ENCODE data around the gene ATP6V1A. TPM values are rescaled to one million over a fixed set of nuclear protein-coding genes. Genes with fewer than 3 reads are reported as not detected.

The ATP6V1A gene
- total RNA-seq, 4 donors from 2014 or later = 23.4 to 43.6 (median 28.7) TPM

DNA sequence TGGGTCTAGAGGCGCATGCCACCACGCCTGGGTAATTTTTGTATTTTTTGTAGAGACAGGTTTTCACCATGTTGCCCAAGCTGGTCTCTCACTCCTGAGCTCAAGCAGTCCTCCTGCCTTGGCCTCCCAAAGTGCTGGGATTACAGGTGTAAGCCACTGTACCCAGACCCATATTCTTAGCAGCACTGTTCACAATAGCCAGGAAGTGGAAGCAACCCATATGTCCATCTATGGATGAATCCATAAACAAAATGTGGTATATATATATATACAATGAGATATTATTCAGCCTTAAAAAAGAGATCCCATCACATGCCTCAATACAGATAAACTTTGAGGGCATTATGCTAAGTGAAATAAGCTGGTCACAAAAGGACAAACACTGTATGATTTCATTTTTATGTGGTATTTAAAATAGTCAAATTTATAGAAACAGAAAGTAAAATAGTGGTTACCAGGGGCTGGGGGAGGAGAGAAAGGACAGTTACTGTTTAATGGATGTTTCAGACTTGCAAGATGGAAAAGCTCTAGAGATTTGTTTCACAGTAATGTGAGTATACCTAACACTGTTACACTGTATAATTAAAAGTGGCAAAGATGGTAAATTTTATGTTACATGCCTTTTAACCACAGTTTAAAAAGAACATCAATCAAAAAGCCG, 56.1 kb downstream of the ATP6V1A start:
- Histone ChIP-seq H3K27me3 (no peaks in the 10 kb centered on the region), H3K4me3 (no peak overlapping the region), H3K4me1 (no peaks in the 10 kb centered on the region), H3K9me3 (no peaks in the 10 kb centered on the region), H3K36me3 (peaks cover 0 to 92% (median 0%) of the 10 kb centered on the region in 3 donors), H3K27ac (no peak overlapping the region)
- TF ChIP-seq, protein P1, sequence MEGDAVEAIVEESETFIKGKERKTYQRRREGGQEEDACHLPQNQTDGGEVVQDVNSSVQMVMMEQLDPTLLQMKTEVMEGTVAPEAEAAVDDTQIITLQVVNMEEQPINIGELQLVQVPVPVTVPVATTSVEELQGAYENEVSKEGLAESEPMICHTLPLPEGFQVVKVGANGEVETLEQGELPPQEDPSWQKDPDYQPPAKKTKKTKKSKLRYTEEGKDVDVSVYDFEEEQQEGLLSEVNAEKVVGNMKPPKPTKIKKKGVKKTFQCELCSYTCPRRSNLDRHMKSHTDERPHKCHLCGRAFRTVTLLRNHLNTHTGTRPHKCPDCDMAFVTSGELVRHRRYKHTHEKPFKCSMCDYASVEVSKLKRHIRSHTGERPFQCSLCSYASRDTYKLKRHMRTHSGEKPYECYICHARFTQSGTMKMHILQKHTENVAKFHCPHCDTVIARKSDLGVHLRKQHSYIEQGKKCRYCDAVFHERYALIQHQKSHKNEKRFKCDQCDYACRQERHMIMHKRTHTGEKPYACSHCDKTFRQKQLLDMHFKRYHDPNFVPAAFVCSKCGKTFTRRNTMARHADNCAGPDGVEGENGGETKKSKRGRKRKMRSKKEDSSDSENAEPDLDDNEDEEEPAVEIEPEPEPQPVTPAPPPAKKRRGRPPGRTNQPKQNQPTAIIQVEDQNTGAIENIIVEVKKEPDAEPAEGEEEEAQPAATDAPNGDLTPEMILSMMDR (IDR thresholded peaks at IDR 0.05) = no peak
- TF ChIP-seq POLR2A (IDR thresholded peaks at IDR 0.05) = no peak
- no peak for DNase-seq

DNA sequence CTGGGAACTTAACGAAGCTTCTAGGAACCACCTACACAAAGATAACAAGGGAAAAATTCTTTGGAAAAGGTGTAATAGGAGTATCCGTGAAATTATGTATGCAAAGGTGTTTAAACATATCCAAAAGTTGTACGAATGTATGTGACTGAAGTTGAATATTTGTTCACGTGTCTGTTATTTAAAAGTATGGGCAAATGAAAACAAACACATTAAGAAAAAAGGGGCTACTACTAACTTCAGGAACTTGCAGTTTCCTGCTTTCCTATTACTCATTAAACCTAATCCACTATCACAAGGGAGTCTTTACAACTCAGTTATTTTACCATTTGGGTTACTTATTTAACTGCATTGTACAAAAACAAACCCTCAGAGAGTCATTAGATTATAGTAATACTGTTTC, 57.8 kb downstream of the ATP6V1A start:
- H3K4me1 ChIP-seq = no peaks in the 10 kb centered on the region
- no peaks in the 10 kb centered on the region for H3K9me3 ChIP-seq
- H3K27me3 ChIP-seq = no peaks in the 10 kb centered on the region
- H3K27ac ChIP-seq = no peak overlapping the region
- no peak overlapping the region for H3K4me3 ChIP-seq
- H3K36me3 ChIP-seq = peaks cover 0 to 90% (median 0%) of the 10 kb centered on the region in 3 donors
- no peak for DNase-seq
- TF ChIP-seq, protein P1 (IDR thresholded peaks at IDR 0.05) = no peak
- TF ChIP-seq POLR2A (IDR thresholded peaks at IDR 0.05) = no peak

- no peak for TF ChIP-seq POLR2A (IDR thresholded peaks at IDR 0.05)
- TF ChIP-seq, protein P1 (IDR thresholded peaks at IDR 0.05) = no peak
- no peak for DNase-seq
- Histone ChIP-seq H3K36me3 (peaks cover 0 to 90% (median 0%) of the 10 kb centered on the region in 3 donors), H3K27ac (no peak overlapping the region), H3K9me3 (no peaks in the 10 kb centered on the region), H3K4me3 (no peak overlapping the region), H3K27me3 (no peaks in the 10 kb centered on the region), H3K4me1 (no peaks in the 10 kb centered on the region)
Measured at GRCh38 chr3:113805249-113805648, 58.4 kb downstream of the ATP6V1A start.

GRCh38 chr3:113812854-113813253, 66.0 kb downstream of the ATP6V1A start:
- DNase-seq = no peak
- Histone ChIP-seq H3K4me3 (no peak overlapping the region), H3K4me1 (no peaks in the 10 kb centered on the region), H3K36me3 (peaks cover 0 to 34% (median 0%) of the 10 kb centered on the region in 3 donors), H3K9me3 (no peaks in the 10 kb centered on the region), H3K27me3 (no peaks in the 10 kb centered on the region), H3K27ac (no peak overlapping the region)
- TF ChIP-seq POLR2A (IDR thresholded peaks at IDR 0.05) = no peak
- TF ChIP-seq, protein P1 (IDR thresholded peaks at IDR 0.05) = no peak

- Histone ChIP-seq H3K36me3 (no peaks in the 10 kb centered on the region), H3K9me3 (no peaks in the 10 kb centered on the region), H3K4me1 (no peaks in the 10 kb centered on the region), H3K4me3 (no peak overlapping the region), H3K27me3 (no peaks in the 10 kb centered on the region), H3K27ac (no peak overlapping the region)
- no peak for TF ChIP-seq POLR2A (IDR thresholded peaks at IDR 0.05)
- TF ChIP-seq, protein P1 (IDR thresholded peaks at IDR 0.05) = no peak
- DNase-seq = no peak
Measured at GRCh38 chr3:113819866-113820265, 73.0 kb downstream of the ATP6V1A start.

Measured in Peyer's patch (tissue), 4 donors.